ENCODE data around the gene FOXD4L1. TPM values are rescaled to one million over a fixed set of nuclear protein-coding genes. Genes with fewer than 3 reads are reported as not detected.
"Not testable (repeated sequence)": the region's sequence is repeated elsewhere in the genome, so short reads cannot be mapped to it uniquely, and the experiment has no call there.

The FOXD4L1 gene
- total and polyA plus RNA-seq, 3 experiments from 2014 or later, result 0.15 to 0.18 TPM; not detected in 1

GRCh38 chr2:113515457-113515856 is 17.0 kb downstream of the FOXD4L1 start:
- POLR2A ChIA-PET; H3K4me1 ChIP-seq (ENCODE audit: insufficient read depth, low read length); H3K27me3 Mint-ChIP-seq; DNase-seq; H3K9me3 ChIP-seq (ENCODE audit: low read length); H3K4me1 Mint-ChIP-seq; H3K27me3 ChIP-seq (ENCODE audit: insufficient read depth, low read length, poor library complexity, severe bottlenecking); H3K27ac ChIP-seq (ENCODE audit: low read depth, low read length); H3K36me3 Mint-ChIP-seq; H3K4me3 ChIP-seq (ENCODE audit: low read length); H3K27ac Mint-ChIP-seq; H3K36me3 ChIP-seq (ENCODE audit: insufficient read depth, low read length); H3K9me3 Mint-ChIP-seq; CTCF ChIA-PET; H3K4me3 Mint-ChIP-seq: not testable (repeated sequence)

GRCh38 chr2:113515995-113516394 is 17.5 kb downstream of the FOXD4L1 start:
- POLR2A ChIA-PET; H3K4me1 ChIP-seq (ENCODE audit: insufficient read depth, low read length); H3K4me1 Mint-ChIP-seq; H3K4me3 ChIP-seq (ENCODE audit: low read length); H3K27me3 ChIP-seq (ENCODE audit: insufficient read depth, low read length, poor library complexity, severe bottlenecking); H3K36me3 Mint-ChIP-seq; CTCF ChIA-PET; DNase-seq; H3K36me3 ChIP-seq (ENCODE audit: insufficient read depth, low read length); H3K9me3 ChIP-seq (ENCODE audit: low read length); H3K27me3 Mint-ChIP-seq; H3K27ac ChIP-seq (ENCODE audit: low read depth, low read length); H3K27ac Mint-ChIP-seq; H3K4me3 Mint-ChIP-seq; H3K9me3 Mint-ChIP-seq: not testable (repeated sequence)

DNA sequence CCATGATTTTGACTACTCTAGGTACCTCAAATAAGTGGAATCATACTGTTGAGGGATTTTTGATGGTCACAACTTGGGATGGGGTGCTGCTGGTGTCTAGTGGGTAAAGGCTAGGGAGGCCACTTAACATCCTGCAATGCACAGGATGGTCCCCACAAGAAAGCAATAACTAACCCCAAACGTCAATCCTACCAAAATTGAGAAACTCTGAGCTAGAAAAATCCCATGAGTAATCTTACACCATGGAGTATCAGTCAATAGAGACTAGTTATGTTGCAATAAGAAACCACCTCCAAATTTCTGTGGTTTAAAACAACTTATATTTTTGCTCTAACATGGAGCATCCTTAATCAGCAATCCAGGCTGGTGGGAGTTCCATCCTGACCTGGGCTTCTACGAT is 18.6 kb downstream of the FOXD4L1 start:
- H3K4me1 Mint-ChIP-seq, CTCF ChIA-PET, DNase-seq: not testable (repeated sequence)

DNA sequence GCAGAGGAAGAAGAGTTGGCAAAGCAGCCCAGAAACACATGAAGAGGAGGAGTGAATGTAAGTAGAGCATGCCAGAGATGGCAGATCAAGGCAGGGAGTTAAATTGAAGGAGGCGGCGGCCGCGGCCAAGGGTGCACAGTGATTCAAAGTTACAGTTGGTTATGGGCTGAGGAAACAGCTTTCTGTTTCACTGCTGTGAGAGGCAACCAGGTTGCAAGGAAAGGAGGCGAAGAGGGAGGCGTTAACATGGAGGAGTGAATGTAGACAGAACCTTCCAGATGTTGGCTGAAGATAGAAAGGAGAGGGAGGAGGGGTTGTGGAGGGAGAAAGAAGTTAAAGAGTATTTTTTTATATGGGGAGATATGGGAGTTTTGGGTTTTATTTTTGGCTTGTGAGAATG is 22.4 kb downstream of the FOXD4L1 start:
- CTCF ChIA-PET; H3K4me3 ChIP-seq (ENCODE audit: low read length); H3K9me3 ChIP-seq (ENCODE audit: low read length); H3K4me1 Mint-ChIP-seq; H3K27me3 Mint-ChIP-seq; POLR2A ChIA-PET; H3K36me3 Mint-ChIP-seq; DNase-seq; H3K27me3 ChIP-seq (ENCODE audit: insufficient read depth, low read length, poor library complexity, severe bottlenecking); H3K36me3 ChIP-seq (ENCODE audit: insufficient read depth, low read length); H3K9me3 Mint-ChIP-seq; H3K4me3 Mint-ChIP-seq; H3K4me1 ChIP-seq (ENCODE audit: insufficient read depth, low read length); H3K27ac Mint-ChIP-seq; H3K27ac ChIP-seq (ENCODE audit: low read depth, low read length): not testable (repeated sequence)

More for the DNA sequence above, 18.6 kb downstream of the FOXD4L1 start:
- H3K9me3 ChIP-seq (ENCODE audit: low read length); H3K36me3 ChIP-seq (ENCODE audit: insufficient read depth, low read length); POLR2A ChIA-PET; H3K27me3 Mint-ChIP-seq; H3K4me3 Mint-ChIP-seq; H3K36me3 Mint-ChIP-seq; H3K27ac Mint-ChIP-seq; H3K27me3 ChIP-seq (ENCODE audit: insufficient read depth, low read length, poor library complexity, severe bottlenecking); H3K4me1 ChIP-seq (ENCODE audit: insufficient read depth, low read length); H3K9me3 Mint-ChIP-seq; H3K27ac ChIP-seq (ENCODE audit: low read depth, low read length); H3K4me3 ChIP-seq (ENCODE audit: low read length): not testable (repeated sequence)

- H3K36me3 ChIP-seq (ENCODE audit: insufficient read depth, low read length); H3K9me3 ChIP-seq (ENCODE audit: low read length); POLR2A ChIA-PET; H3K27ac ChIP-seq (ENCODE audit: low read depth, low read length); H3K9me3 Mint-ChIP-seq; H3K27me3 Mint-ChIP-seq; H3K4me3 Mint-ChIP-seq; H3K27me3 ChIP-seq (ENCODE audit: insufficient read depth, low read length, poor library complexity, severe bottlenecking); DNase-seq; H3K27ac Mint-ChIP-seq; H3K36me3 Mint-ChIP-seq; CTCF ChIA-PET; H3K4me1 Mint-ChIP-seq; H3K4me1 ChIP-seq (ENCODE audit: insufficient read depth, low read length); H3K4me3 ChIP-seq (ENCODE audit: low read length): not testable (repeated sequence)
Observed at GRCh38 chr2:113521492-113521891, 23.0 kb downstream of the FOXD4L1 start.

GRCh38 chr2:113524986-113525385 is 26.5 kb downstream of the FOXD4L1 start:
- CTCF ChIA-PET; H3K27me3 Mint-ChIP-seq; POLR2A ChIA-PET; H3K4me3 Mint-ChIP-seq; H3K4me1 ChIP-seq (ENCODE audit: insufficient read depth, low read length); H3K36me3 Mint-ChIP-seq; H3K27ac Mint-ChIP-seq; H3K9me3 Mint-ChIP-seq; H3K9me3 ChIP-seq (ENCODE audit: low read length); DNase-seq; H3K4me1 Mint-ChIP-seq; H3K27me3 ChIP-seq (ENCODE audit: insufficient read depth, low read length, poor library complexity, severe bottlenecking); H3K27ac ChIP-seq (ENCODE audit: low read depth, low read length); H3K4me3 ChIP-seq (ENCODE audit: low read length); H3K36me3 ChIP-seq (ENCODE audit: insufficient read depth, low read length): not testable (repeated sequence)

- not testable (repeated sequence) for H3K27me3 ChIP-seq (ENCODE audit: insufficient read depth, low read length, poor library complexity, severe bottlenecking); H3K27ac Mint-ChIP-seq; H3K4me3 ChIP-seq (ENCODE audit: low read length); H3K36me3 Mint-ChIP-seq; H3K27me3 Mint-ChIP-seq; H3K4me1 Mint-ChIP-seq; H3K9me3 ChIP-seq (ENCODE audit: low read length); H3K4me1 ChIP-seq (ENCODE audit: insufficient read depth, low read length); H3K27ac ChIP-seq (ENCODE audit: low read depth, low read length); H3K9me3 Mint-ChIP-seq; H3K36me3 ChIP-seq (ENCODE audit: insufficient read depth, low read length); H3K4me3 Mint-ChIP-seq
- DNase-seq, result peak in 2 of 5 donors; percentile 20 to 42
- POLR2A ChIA-PET, result interaction anchor here (0.6 kb wide), 1 partner anchor 229 kb away, joined by 3 read pairs; no protein-coding TSS in a partner anchor
- CTCF ChIA-PET, result interaction anchor here (1.2 kb wide), 1 partner anchor 173 kb away, joined by 3 read pairs; no protein-coding TSS in a partner anchor
Observed at GRCh38 chr2:113527350-113528045, 29.0 kb downstream of the FOXD4L1 start.

DNA sequence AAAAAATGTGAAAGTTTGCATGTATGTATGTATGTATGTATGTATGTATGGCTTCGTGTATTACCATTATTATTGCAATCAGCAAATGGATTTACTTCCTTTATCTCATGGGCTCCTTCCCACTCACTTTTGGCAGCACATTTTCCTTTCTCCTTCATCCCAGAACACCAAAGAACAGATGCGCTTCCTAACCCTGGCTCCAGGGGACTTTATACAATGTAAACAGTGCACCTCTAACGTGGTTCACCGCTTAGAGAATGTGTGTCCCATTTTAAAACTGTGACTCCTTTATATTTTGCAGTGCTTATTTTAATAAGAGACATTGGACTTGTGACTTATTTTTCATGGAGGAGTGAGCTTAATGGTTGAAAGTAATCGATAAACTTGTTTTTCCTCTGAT is 29.7 kb downstream of the FOXD4L1 start:
- H3K27me3 ChIP-seq (ENCODE audit: insufficient read depth, low read length, poor library complexity, severe bottlenecking); H3K9me3 ChIP-seq (ENCODE audit: low read length); H3K4me3 Mint-ChIP-seq; H3K27ac Mint-ChIP-seq; H3K4me1 Mint-ChIP-seq; H3K36me3 ChIP-seq (ENCODE audit: insufficient read depth, low read length); H3K27ac ChIP-seq (ENCODE audit: low read depth, low read length); H3K36me3 Mint-ChIP-seq; POLR2A ChIA-PET; DNase-seq; H3K27me3 Mint-ChIP-seq; H3K4me1 ChIP-seq (ENCODE audit: insufficient read depth, low read length); H3K4me3 ChIP-seq (ENCODE audit: low read length); H3K9me3 Mint-ChIP-seq: not testable (repeated sequence)
- CTCF ChIA-PET, result interaction anchor here (1.2 to 1.5 kb wide), 2 partner anchors 76 to 173 kb away, joined by 3 to 5 read pairs; no protein-coding TSS in a partner anchor

DNA sequence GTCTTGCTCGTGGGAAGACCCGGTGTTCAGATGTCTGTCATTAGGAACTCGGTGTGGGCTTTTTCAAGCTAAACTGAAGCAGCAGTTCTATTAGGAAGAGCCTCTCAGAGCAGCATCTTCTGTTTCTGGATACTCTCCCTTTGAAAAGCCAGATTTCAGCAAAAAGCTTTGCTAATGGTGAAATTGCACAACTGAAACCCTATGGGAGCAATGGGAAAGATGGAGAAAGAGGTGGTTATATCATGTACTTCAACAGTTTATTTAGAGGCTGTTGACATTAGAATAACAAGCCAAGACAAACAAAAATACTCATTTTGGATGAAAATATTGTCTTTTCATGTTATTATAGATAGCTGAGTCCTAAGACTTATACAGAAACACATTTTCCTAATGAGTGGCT is 30.4 kb downstream of the FOXD4L1 start:
- H3K9me3 Mint-ChIP-seq; H3K27me3 ChIP-seq (ENCODE audit: insufficient read depth, low read length, poor library complexity, severe bottlenecking); H3K36me3 Mint-ChIP-seq; POLR2A ChIA-PET; H3K27me3 Mint-ChIP-seq; H3K4me3 Mint-ChIP-seq; H3K36me3 ChIP-seq (ENCODE audit: insufficient read depth, low read length); H3K27ac Mint-ChIP-seq; H3K4me3 ChIP-seq (ENCODE audit: low read length); H3K9me3 ChIP-seq (ENCODE audit: low read length); H3K4me1 Mint-ChIP-seq; DNase-seq; H3K27ac ChIP-seq (ENCODE audit: low read depth, low read length); H3K4me1 ChIP-seq (ENCODE audit: insufficient read depth, low read length): not testable (repeated sequence)
- CTCF ChIA-PET, result interaction anchor here (1.5 kb wide), 1 partner anchor 75 kb away, joined by 5 read pairs; no protein-coding TSS in a partner anchor

All from CD8-positive, alpha-beta memory T cell (primary cell).